Measurements from ENCODE around the gene SMIM29.
A peak's percentile ranks its signal among the peaks of the same experiment; 100 is the strongest.

SMIM29 gene

GRCh38 chr6:34238585-34239499 is 10.0 kb downstream of the SMIM29 start:
- peak overlapping the region; percentile 69 for H3K4me3 ChIP-seq (replicated peaks; ENCODE audit: low read depth, low read length)
- no peak for TF ChIP-seq CTCF (IDR thresholded peaks at IDR 0.05; ENCODE audit: low read depth, low read length, missing control alignments)
- DNase-seq (ENCODE audit: extremely low read depth, low read depth) = no peak

GRCh38 chr6:34237722-34238584 is 10.9 kb downstream of the SMIM29 start:
- TF ChIP-seq CTCF (IDR thresholded peaks at IDR 0.05; ENCODE audit: low read depth, low read length, missing control alignments) = peak; percentile 17
- DNase-seq (ENCODE audit: extremely low read depth, low read depth) = no peak
- peak overlapping the region; percentile 69 for H3K4me3 ChIP-seq (replicated peaks; ENCODE audit: low read depth, low read length)

GRCh38 chr6:34237316-34237721 is 11.5 kb downstream of the SMIM29 start:
- no peak for DNase-seq (ENCODE audit: extremely low read depth, low read depth)
- no peak for TF ChIP-seq CTCF (IDR thresholded peaks at IDR 0.05; ENCODE audit: low read depth, low read length, missing control alignments)
- H3K4me3 ChIP-seq (replicated peaks; ENCODE audit: low read depth, low read length) = peak overlapping the region; percentile 69

- TF ChIP-seq CTCF (IDR thresholded peaks at IDR 0.05; ENCODE audit: low read depth, low read length, missing control alignments) = no peak
- peak within 1 kb of the TSS; percentile 69 for H3K4me3 ChIP-seq (replicated peaks; ENCODE audit: low read depth, low read length)
- no peak for DNase-seq (ENCODE audit: extremely low read depth, low read depth)
These were observed 12.1 kb downstream of the SMIM29 start, which contains the start of gene HMGA1 for GRCh38 chr6:34236443-34237315. Gene HMGA1 (plus strand): TSS chr6:34236873. CDS start chr6:34240781, 3,908 bp downstream.

GRCh38 chr6:34236131-34236442 is 12.7 kb downstream of the SMIM29 start:
- no peak for DNase-seq (ENCODE audit: extremely low read depth, low read depth)
- H3K4me3 ChIP-seq (replicated peaks; ENCODE audit: low read depth, low read length) = peak overlapping the region; percentile 58
- TF ChIP-seq CTCF (IDR thresholded peaks at IDR 0.05; ENCODE audit: low read depth, low read length, missing control alignments) = no peak

Measured in HFF-Myc (cell line).